LHCN-M2 (cell line): ENCODE data around the gene DTNBP1. TPM values are rescaled to one million over a fixed set of nuclear protein-coding genes. Genes with fewer than 3 reads are reported as not detected.
"Not testable (repeated sequence)": the region's sequence is repeated elsewhere in the genome, so short reads cannot be mapped to it uniquely, and the experiment has no call there.

ENCODE experiments used
- DNase-seq: peaks from one replicate; pipeline ENCODE4 v3.0.0-alpha.2; 2012; ENCODE audit warnings: low read depth
- total RNA-seq: library from RNA; depleted of rRNA; stranded (reverse); fragments of >200 nt; gene quantifications from 2 replicates; pipeline ENCODE4 v1.2.3, GENCODE V29; 2014

Gene DTNBP1
- total RNA-seq, 1 experiment from 2014 or later, result 6.1 TPM

DNA sequence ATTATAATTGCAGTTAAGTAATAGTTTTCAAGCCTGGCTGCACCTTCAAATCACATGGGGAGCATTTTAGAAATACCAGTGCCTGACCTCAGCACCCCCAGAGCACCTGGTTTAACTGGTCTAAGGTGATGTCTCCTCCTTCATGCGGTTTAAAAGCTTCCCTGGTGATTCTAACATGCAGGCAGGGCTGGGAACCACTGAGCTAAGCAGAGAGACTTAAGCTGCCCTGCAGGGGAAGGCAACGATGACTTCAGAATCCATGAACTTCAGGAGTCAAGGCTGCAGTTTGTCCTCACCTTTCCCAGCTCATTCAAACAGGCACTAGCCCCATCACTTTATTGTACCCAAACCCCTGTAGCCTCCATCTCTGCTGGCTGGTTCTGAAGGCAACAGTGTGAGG lies 6.1 kb upstream of the DTNBP1 start:
- no peak for DNase-seq

DNA sequence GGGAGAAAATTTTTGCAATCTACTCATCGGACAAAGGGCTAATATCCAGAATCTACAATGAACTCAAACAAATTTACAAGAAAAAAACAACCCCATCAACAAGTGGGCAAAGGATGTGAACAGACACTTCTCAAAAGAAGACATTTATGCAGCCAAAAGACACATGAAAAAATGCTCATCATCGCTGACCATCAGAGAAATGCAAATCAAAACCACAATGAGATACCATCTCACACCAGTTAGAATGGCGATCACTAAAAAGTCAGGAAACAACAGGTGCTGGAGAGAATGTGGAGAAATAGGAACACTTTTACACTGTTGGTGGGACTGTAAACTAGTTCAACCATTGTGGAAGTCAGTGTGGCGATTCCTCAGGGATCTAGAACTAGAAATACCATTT lies 4.1 kb upstream of the DTNBP1 start:
- not testable (repeated sequence) for DNase-seq

DNA sequence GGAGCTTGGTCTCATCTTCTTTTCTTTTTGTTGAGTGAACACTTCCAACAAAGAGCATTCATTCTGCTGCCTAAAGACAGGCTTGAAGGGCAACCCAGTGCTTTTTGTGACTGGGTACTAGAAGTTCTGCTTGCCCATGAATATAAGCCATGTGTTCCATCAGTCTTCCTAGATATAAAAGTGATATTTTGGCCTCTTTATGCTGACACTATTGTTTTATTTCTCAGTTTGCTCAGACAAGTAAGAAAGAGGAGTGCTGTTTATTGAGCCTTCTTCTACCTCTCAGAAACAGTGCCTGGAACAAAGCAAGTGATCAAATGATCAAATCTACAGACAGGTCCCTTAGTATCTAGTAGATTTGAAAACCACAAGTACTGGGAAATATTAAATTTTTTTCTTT lies 2.4 kb upstream of the DTNBP1 start:
- DNase-seq, result no peak

DNA sequence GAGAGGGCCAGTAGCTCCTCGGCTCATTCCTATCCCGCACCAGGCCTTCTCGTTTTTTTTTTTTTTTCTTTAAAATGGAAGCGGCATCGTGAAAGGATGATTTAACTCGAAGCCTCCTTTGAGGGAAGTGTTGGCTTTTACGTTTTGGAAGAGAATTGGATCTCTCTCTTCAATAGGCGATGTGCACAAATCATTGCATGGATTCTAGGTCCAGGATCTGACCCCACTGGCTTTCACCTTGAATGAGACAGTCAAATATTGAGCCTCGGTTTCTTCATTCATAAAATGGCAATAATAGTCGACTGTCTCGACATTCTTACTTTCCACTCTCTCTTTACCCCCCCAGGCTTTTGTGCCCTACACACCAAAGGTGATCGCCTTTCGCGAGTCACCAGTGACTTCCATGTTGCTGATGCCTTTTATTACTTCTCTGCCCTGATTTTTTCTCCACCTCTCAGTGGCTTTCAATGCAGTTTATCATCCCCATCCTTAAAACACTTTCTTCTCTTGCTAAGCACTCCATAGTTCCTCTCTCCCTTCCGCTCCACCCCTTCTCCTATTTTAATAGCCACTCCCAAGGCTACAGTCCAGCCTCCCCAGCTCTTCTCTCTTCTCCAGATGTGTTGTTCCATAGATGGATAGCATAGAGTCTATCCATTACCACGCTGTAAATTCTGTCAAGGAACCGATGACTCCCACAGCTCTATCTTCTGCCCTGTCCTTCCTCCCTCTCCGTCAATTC lies 473 bp upstream of the DTNBP1 start:
- DNase-seq, result no peak

DNA sequence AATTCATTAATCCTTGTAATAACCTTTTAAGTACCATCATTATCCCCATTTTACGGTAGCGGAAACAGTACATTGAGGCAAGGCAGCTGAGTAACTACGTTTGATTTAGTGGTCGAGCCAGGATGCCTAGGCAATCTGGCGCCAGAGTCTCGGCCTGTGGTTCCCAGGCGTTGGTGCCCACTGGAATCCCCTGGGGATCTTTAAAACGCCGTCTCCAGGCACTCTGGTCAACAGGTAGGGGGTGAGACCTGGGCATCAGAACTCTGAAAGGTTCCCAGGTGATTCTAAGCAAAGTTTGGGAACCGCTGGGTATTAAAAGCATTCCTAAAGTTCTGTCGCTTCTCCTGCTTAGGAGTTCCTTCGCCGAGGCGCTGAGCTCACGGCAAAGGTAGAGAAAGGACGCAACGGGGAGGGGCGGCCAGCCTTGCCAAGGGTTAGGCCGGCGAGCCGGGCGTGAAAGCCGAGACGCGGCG lies 939 bp downstream of the DTNBP1 start:
- DNase-seq, result no peak

DNA sequence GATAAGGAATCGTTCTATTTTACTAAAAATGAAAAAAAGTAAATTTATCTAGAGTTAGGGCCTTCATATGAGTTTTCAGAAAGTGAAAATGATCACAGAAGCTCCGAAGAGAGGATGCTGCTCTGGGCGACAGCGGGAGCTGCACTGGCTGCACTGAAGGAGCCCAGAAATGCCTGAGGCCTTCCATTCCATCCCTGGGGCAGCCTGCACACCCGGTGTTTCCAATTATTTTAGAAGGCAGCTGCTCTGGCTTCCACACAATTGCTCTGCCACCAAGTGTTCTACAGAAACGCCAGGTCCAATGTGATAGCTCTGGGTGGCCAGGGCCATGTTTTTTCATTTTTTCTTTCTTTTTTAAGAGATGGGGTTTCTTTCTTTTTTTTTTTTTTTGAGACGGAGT lies 3.6 kb downstream of the DTNBP1 start:
- DNase-seq, result no peak

DNA sequence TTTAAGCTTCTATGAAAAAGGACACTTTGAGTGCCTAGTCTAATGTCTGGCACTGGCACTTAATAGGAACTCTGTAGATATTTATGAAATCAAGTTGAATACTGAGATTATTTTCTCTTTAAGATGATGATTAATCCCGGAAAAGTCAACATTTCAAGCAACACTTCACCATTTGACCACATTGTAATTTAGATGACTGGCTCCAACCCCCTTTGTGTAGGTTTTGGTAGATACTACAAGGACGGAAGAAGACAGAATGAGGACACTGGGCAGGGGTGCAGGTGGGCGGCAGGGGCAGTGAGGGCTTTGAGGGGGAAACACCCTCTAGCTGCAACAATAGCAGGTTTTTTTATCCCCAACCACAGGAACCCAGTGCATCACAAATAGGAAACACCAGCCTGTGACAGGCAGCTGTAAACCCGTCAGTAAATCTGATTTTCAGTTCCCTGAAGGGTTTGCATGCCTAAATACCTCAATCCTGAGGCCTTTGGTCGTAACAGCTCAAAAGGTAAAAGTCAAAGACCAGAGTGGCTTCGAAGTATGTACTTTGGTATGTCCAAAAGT lies 4.6 kb downstream of the DTNBP1 start:
- no peak for DNase-seq

DNA sequence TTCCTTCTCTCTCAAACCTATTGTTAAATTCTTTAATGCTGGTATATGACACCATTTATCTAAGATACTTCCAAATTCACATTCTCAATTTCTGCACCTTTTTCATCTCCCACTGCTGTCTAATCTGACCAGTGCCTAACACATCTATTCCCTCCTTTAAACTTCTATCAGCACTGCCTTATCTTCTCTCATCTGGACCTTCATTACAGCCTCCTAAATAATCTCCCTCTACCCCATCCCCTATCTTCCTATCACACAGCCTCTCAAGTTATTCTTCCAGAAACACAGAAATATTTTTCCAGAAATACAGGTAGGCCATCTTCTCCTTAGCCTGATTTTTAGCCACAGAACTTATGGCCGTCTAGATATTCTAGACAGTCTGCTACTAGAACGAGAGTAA lies 5.5 kb downstream of the DTNBP1 start:
- no peak for DNase-seq

DNA sequence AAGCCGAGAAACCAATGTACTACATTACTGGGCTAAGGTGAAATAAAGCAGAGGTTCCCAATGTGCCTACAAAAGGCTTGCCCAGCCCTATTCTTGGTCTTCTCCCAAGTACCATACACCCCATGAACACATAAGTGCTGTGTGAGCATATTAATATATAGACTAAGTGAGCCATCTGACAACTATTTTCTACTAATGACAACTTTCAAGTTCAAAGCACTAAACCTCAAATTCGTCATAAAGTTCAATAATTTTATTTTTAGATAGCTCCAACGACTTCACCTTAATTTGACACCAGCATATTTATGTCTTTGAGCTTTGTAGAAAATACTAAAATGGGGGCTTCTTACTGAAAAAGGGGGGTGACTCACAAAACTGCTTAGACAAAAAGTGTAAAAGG lies 6.7 kb downstream of the DTNBP1 start:
- DNase-seq, result no peak

DNA sequence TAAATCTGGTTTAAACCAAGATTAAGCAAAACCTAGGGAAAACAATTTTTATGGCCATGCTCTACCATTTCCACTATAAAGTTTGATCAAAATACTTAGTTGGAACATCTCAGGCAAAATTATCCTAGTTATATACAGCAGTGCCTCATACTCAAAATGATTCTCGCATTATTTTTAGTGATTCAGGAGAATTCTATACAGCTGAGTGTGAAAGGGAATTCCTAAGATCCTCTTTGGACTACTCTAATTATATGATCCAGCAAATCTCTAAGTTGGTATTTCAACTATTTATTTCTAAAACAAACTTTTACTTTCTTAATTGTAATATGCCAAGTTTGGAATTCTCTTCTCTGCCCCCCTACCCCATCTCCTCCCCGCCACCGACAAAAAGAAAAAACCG lies 8.6 kb downstream of the DTNBP1 start:
- no peak for DNase-seq

DNA sequence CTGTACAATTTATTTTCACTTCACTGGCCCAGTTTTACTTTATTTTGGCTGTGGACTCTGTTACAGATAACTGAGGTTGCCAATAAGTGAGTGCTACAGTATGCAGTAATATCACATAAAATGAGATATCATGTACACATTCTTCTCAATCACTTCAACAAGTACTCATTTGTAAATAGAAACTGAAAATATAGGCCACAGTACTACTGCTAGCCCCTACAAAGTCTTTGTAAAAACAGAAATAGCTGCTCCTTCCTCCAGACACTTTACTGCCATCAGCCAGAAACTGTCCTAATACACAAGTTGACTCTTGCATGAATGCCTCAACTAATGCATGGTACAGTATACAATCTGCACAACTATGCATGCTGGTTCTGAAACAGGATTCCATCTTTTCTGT lies 9.2 kb downstream of the DTNBP1 start:
- DNase-seq, result no peak

DNA sequence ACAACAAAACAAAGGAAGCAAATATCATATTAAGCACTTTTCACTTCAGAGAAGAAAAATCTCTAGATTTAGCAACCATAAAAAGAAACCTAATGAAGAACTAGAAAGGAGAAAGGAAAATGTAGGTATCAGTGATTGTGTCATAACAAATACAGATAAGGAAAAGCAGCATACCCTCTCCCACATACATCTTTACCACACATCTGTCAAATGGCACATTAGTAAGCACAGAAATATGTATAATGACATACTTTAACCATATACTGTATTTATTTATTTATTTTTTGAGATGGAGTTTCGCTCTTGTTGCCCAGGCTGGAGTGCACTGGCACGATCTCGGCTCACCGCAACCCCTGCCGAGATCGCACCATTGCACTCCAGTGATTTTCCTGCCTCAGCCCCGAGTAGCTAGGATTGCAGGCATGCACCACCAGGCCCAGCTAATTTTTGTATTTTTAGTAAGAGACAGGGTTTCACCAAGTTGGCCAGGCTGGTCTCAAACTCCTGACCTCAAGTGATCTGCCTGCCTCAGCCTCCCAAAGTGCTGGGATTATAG lies 12.7 kb downstream of the DTNBP1 start:
- not testable (repeated sequence) for DNase-seq

DNA sequence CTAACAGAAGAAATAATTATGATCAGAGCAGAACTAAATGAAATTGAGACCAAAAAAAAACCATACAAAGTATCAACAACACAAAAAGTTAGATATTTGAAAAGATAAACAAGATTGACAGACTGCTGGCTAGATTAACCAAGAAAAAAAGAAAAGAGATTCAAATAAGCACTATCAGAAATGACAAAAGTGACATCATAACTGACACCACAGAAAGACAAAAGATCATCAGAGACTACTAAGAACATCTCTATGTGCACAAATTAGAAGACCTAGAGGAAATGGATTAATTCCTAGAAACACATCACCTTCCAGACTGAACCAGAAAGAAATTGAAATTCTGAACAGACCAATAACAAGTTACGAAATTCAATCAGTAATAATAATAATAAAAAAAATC lies 17.9 kb downstream of the DTNBP1 start:
- DNase-seq, result no peak

DNA sequence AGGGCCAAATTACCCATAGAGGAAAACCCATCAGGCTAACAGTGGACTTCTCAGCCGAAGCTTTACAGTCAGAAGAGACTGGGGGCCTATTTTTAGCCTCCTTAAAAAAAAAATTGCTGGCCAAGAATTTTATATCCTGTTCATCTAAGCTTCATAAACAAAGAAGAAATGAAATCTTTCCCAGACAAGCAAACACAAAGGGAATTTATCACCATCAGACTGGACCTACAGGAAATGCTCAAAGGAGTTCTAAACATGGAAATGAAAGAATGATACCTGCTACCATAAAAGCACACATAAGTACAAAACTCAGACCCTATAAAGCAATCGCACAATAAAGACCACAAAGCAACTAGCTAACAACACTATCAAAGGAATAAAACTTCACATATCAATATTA lies 19.3 kb downstream of the DTNBP1 start:
- DNase-seq, result no peak

DNA sequence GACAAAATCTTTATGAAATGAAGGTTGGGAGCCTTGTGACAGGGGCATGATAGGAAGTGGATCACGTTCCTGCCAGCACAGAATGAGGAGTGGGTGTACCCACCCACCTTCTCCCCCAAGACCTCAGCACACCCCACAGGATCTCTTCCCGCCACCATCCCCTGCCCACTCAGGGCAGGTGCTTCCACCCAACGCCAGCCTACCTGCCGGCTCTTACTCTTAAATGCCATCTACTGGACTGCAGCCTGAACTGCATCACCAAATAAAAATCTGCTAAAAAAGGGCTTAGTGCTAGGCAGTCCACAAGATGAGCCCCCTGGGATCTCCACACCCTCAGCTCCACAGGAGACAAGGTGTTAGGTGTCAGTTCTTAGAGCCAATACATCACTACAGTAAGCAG lies 20.6 kb downstream of the DTNBP1 start:
- no peak for DNase-seq

DNA sequence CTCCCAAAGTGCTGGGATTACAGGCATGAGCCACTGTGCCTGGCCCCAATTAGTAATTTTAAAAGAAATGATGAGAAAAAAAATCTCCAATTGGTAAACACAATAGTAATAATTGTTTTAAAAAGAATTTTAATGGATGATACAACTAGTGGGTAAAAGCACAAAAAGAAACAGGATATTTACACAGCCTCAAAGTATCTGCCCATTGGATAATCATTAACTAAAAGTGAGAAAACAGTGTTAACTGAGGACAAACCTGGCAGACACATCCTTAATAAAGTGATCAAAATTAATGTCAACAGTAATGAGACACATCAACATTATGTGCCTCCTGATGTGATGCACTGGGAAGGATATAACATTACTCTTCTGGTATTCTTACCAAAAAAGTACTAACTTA lies 24.5 kb downstream of the DTNBP1 start:
- DNase-seq, result no peak

DNA sequence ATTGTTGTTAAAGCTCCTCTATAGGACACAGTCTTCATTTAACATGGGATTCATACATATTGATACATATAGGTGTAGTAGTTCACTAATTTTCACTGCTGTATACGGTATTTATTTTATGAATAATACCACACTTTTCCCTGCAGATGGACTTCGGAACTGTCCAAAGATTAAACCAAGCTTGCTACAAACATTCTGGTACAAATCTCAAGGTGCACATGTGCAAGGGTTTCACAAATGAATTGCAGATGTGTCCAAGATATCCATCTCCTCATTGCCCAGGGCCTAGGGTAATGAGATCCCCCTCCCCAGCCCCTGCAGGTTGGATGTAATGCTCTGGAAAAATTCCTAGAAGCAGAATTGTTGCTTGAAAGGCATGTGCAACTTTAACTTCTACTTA lies 31.4 kb downstream of the DTNBP1 start:
- DNase-seq, result no peak

DNA sequence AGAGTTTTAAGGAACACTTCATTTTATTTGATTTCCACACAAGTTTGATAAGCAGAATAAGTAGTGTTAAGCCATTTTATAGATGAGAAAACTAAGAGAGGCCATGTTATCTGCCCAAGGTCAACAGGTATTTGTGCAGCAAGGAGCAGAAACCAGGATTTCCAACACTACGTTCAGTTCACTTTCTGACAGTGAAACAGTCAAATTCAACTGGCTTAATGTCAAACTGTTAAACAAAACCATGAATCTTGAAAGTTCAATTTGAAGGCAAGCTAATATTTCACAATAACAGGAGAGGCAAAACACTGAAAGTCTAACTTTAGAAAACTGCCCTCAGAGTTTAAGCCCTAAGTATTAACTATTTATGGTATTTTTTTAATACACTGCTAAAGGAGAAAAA lies 32.6 kb downstream of the DTNBP1 start:
- no peak for DNase-seq

DNA sequence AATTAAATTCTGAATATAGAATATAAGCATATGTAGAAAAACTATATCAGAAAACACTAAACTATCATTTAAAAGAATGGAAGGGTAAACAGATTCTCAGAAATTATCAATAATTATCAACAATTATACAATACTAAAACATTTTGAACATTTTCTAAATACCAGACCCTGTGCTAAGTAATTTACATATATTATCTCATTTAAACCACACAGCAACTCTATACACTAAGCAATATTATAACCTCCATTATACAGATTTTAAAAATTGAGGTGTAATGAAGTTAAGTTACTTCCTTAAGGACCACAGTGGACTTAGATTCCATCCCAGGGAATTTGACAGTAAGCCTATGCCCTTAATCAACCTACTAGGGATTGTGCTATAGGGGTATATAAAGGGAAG lies 33.3 kb downstream of the DTNBP1 start:
- no peak for DNase-seq

DNA sequence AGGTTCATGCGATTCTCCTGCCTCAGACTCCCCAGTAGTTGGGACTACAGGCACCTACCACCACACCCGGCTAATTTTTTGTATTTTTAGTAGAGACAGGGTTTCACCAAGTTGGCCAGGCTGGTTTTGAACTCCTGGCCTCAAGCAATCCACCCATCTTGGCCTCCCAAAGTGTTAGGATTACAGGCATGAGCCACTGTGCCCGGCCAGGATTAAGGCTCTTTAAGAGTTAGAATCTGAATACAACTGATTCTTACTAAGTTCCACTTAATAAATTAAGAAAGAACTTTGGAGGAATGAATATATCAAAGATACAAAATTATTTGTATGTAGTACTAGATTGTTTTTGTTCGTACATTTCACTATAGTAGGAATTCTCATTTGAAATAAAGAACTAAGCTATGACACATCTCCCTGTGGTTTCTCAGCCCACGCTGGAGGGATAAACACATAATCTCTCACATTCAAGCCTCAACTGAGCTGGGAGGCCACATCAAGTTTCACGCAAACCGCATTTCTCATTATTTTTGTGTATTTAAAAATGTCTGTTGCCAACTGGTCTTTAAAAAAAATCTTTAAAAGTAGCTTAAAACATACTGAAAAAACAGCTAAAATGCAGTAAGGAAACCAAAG lies 34.2 kb downstream of the DTNBP1 start:
- DNase-seq, result peak; percentile 85

DNA sequence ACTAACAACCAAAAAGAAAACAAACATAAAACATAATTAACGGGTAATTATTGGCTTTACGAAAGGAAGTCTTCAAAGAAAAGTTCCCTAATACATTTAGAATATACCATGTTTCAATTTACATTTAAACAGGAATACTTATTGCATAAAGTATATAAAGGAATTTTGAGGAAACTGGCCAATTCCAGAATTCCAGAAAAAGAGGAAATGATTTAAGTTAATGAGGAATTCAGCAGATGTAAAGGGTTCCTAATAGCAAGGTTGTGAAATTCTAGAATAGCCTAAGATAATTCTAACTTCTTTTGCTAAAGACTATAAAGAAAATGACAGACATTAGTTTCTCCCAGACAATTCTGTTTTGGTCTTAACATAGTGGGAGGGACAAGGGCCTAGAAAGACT lies 35.0 kb downstream of the DTNBP1 start:
- DNase-seq, result no peak

DNA sequence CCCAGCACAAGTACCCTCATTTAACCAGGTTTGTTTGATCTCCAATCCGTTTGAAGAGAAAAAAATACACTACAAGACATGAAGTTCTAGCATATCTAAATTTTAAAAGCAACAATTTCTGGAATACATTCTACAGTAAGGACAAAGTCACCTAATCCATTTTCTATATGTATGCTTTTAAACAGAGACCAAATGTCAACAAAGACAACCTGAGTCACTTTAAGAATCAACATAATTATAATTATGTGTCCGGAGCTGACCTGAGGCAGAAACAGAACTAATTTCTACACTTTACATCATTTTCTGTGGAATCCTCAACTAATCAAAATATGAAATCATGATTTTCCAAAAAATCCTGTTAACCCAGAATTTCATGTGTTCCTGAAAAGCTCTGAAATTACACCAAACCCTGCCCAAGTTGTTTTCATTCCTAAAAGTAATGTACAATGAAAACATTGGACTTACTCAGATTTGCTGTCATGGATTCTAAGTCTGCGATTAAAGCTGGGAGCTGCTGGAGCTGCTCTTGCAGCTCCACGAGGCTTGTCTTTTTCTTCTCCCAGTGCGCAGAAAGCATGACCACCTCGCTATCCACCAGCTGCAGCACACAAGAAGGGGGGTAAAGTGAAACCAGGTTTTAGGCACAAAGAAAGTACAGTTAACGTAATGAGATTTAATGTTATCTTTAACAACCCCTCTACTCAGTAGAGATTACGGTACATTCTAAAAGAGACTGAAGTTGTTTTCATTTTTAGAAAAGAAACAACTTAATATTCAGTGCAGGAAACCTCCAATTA lies 35.8 kb downstream of the DTNBP1 start:
- no peak for DNase-seq
